Activated CD8-positive, alpha-beta T cell treated with anti-CD3 and anti-CD28 coated beads, Interleukin-2, amount 10 ng/mL, durations not matched to agents 7 days and 5 days (primary cell): ENCODE measurements around the gene CELA3B. TPM values are rescaled to one million over a fixed set of nuclear protein-coding genes. Genes with fewer than 3 reads are reported as not detected.
"Not testable (repeated sequence)": the region's sequence is repeated elsewhere in the genome, so short reads cannot be mapped to it uniquely, and the experiment has no call there.

ENCODE experiments used
- ATAC-seq: fragments of 150-1000 bp; cut with Tn5 transposase; one replicate; pipeline ENCODE4 v1.10.0; 2021; ENCODE audit warnings: moderate library complexity
- CTCF ChIA-PET: fragments of 350-600 bp; sonication (Branson Sonifier 250); formaldehyde crosslinking; loops from one replicate; lab custom pipeline; 2021; ENCODE audit warnings: antibody characterized with exemption; lab: Charles Lee
- POLR2A ChIA-PET: fragments of 350-600 bp; sonication (Branson Sonifier 250); formaldehyde crosslinking; loops from one replicate; lab custom pipeline; 2021; ENCODE audit warnings: antibody characterized with exemption; lab: Charles Lee
- DNase-seq: peaks from one replicate; pipeline ENCODE4 v3.0.0-alpha.2; 2020
- H3K27ac Mint-ChIP-seq: one replicate; pipeline ENCODE4 v1.8.0; 2021; ENCODE audit warnings: mild to moderate bottlenecking, mixed read lengths
- H3K27me3 Mint-ChIP-seq: one replicate; pipeline ENCODE4 v1.8.0; 2021; ENCODE audit warnings: low read depth, mixed read lengths
- H3K36me3 Mint-ChIP-seq: one replicate; pipeline ENCODE4 v1.8.0; 2021; ENCODE audit warnings: low read depth, mixed read lengths
- H3K4me1 Mint-ChIP-seq: one replicate; pipeline ENCODE4 v1.8.0; 2021; ENCODE audit warnings: low read depth, mixed read lengths
- H3K4me3 Mint-ChIP-seq: one replicate; pipeline ENCODE4 v1.8.0; 2021; ENCODE audit warnings: mild to moderate bottlenecking, mixed read lengths
- H3K9me3 Mint-ChIP-seq: one replicate; pipeline ENCODE4 v1.8.0; 2022; ENCODE audit warnings: mixed read lengths; ENCODE audit not compliant: insufficient read depth
- total RNA-seq, 2 experiments: library from RNA; stranded (reverse); gene quantifications; one replicate each; pipeline ENCODE4 v1.2.3, GENCODE V29; 2021

Gene CELA3B, protein sequence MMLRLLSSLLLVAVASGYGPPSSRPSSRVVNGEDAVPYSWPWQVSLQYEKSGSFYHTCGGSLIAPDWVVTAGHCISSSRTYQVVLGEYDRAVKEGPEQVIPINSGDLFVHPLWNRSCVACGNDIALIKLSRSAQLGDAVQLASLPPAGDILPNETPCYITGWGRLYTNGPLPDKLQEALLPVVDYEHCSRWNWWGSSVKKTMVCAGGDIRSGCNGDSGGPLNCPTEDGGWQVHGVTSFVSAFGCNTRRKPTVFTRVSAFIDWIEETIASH
- total RNA-seq = not detected

DNA sequence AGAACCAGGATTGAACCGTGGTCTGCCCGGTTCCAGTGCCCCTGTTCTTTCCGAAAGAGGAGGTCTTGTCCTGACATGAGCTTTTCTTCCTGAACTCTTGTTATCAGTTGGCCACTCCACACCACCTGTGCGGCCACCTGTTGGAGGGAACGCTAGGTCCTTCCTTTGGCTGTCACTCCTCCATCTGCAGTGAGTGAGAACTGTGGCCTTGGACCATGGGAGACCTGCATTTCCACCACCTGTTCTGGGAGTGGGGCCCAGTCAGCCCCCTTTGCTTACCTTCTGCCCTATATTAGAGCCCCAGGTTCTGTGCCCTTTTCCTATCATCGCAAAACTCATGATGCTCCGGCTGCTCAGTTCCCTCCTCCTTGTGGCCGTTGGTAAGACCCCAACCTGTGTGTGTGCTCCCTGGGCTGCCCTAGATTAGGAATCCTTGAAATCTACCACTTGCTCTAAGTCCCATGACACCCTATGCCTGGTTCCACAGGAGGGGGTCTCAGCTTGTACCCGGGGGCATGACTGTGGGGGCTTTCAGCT, at the start of gene CELA3B:
CELA3B (plus strand) TSS at position 320 of the 537 bp plus-strand sequence; CDS start at position 338, 18 bp downstream.
- H3K9me3 Mint-ChIP-seq, POLR2A ChIA-PET, H3K36me3 Mint-ChIP-seq, H3K27me3 Mint-ChIP-seq, CTCF ChIA-PET, H3K4me1 Mint-ChIP-seq, H3K4me3 Mint-ChIP-seq, ATAC-seq, H3K27ac Mint-ChIP-seq, DNase-seq: not testable (repeated sequence)

DNA sequence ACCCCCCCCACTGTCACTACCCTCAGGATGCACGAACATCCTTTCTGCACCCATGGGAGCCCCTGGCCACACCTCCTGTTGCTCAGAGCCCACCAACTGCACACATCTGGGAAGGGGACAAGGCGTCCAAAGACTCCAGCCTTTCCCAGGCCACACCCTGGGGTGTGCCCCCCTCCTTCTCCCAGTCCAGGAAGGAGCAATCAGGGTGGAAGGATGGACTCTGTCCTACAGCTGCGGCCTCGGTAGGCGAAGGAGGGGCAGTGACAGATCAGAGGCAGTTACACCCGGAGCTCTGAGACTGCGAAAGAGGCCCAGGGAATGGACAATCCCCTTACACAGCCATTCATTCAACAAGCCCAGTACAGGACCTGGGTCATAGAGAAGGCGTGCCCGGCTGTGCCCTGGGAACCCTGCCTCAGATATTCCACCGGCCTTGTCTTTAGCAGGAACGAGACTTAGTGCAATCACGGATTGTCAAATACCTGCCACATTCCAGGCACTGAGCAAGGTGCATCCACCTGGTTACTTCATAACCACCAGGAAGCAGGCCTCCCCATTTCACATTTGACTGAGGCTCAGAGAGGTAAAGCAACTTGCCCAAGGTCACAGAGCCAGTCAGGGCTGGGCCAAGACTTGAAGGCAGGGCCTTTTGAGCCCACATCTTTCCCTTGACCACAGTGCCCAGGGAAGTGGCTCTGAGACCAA, 49.1 kb upstream of the CELA3B start:
- ATAC-seq (no peak), DNase-seq (no peak)
- H3K9me3 Mint-ChIP-seq = no peaks in the 10 kb centered on the region
- no peaks in the 10 kb centered on the region for H3K4me1 Mint-ChIP-seq
- no peak overlapping the region for H3K4me3 Mint-ChIP-seq
- ChIA-PET POLR2A (no interaction called here), CTCF (no interaction called here)
- H3K27ac Mint-ChIP-seq = no peak overlapping the region
- H3K27me3 Mint-ChIP-seq = no peaks in the 10 kb centered on the region
- H3K36me3 Mint-ChIP-seq = no peaks in the 10 kb centered on the region

GRCh38 chr1:21930080-21930571, 46.7 kb upstream of the CELA3B start:
- CTCF ChIA-PET = no interaction called here

GRCh38 chr1:21930629-21931170, 46.1 kb upstream of the CELA3B start:
- ATAC-seq (no peak), DNase-seq (no peak)
- H3K4me1 Mint-ChIP-seq = peaks cover 10% of the 10 kb centered on the region
- no peaks in the 10 kb centered on the region for H3K9me3 Mint-ChIP-seq
- H3K4me3 Mint-ChIP-seq = no peak overlapping the region
- H3K27ac Mint-ChIP-seq = no peak overlapping the region
- ChIA-PET CTCF (no interaction called here), POLR2A (no interaction called here)
- H3K36me3 Mint-ChIP-seq = no peaks in the 10 kb centered on the region
- peaks cover 7% of the 10 kb centered on the region for H3K27me3 Mint-ChIP-seq

More at GRCh38 chr1:21930080-21930571, 46.7 kb upstream of the CELA3B start:
- Mint-ChIP-seq H3K4me1 (peaks cover 7% of the 10 kb centered on the region), H3K9me3 (no peaks in the 10 kb centered on the region), H3K4me3 (no peak overlapping the region), H3K36me3 (no peaks in the 10 kb centered on the region), H3K27me3 (peaks cover 3% of the 10 kb centered on the region), H3K27ac (no peak overlapping the region)
- no peak for ATAC-seq
- DNase-seq = no peak
- POLR2A ChIA-PET = no interaction called here

- DNase-seq = no peak
- H3K4me3 Mint-ChIP-seq = no peak overlapping the region
- H3K27ac Mint-ChIP-seq = no peak overlapping the region
- ATAC-seq = no peak
- POLR2A ChIA-PET = interaction anchor here (0.9 kb wide), 1 partner anchor 16 kb away, joined by 3 read pairs; no protein-coding TSS in a partner anchor
- H3K4me1 Mint-ChIP-seq = peaks cover 12% of the 10 kb centered on the region
- no peaks in the 10 kb centered on the region for H3K36me3 Mint-ChIP-seq
- no peaks in the 10 kb centered on the region for H3K9me3 Mint-ChIP-seq
- H3K27me3 Mint-ChIP-seq = peaks cover 13% of the 10 kb centered on the region
- CTCF ChIA-PET = no interaction called here
These were observed 45.4 kb upstream of the CELA3B start for GRCh38 chr1:21931171-21932093.

DNA sequence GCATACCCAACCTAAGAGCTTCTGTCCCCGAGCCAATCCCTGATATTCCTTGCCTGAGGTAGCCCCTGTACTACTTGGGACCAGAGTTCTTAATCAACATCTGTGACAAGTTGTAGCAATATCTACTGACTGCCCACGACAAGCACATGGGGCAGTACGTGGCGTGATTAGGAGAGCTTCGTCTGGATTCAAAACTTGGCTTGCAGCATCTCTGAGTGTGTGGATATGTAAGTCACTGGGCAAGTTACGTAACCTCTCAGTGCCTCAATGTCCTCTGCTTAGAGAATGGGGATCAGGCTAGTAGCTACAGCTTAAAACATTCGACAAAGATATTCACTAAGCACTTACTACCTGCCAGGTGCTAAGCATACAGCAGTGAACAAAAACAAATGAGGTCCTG, 44.7 kb upstream of the CELA3B start:
- H3K27ac Mint-ChIP-seq = no peak overlapping the region
- H3K4me1 Mint-ChIP-seq = peaks cover 13% of the 10 kb centered on the region
- H3K27me3 Mint-ChIP-seq = peaks cover 15% of the 10 kb centered on the region
- no peaks in the 10 kb centered on the region for H3K36me3 Mint-ChIP-seq
- POLR2A ChIA-PET = interaction anchor here (0.9 kb wide), 1 partner anchor 15 kb away, joined by 3 read pairs; no protein-coding TSS in a partner anchor
- CTCF ChIA-PET = no interaction called here
- no peaks in the 10 kb centered on the region for H3K9me3 Mint-ChIP-seq
- DNase-seq = no peak
- no peak for ATAC-seq
- no peak overlapping the region for H3K4me3 Mint-ChIP-seq

DNA sequence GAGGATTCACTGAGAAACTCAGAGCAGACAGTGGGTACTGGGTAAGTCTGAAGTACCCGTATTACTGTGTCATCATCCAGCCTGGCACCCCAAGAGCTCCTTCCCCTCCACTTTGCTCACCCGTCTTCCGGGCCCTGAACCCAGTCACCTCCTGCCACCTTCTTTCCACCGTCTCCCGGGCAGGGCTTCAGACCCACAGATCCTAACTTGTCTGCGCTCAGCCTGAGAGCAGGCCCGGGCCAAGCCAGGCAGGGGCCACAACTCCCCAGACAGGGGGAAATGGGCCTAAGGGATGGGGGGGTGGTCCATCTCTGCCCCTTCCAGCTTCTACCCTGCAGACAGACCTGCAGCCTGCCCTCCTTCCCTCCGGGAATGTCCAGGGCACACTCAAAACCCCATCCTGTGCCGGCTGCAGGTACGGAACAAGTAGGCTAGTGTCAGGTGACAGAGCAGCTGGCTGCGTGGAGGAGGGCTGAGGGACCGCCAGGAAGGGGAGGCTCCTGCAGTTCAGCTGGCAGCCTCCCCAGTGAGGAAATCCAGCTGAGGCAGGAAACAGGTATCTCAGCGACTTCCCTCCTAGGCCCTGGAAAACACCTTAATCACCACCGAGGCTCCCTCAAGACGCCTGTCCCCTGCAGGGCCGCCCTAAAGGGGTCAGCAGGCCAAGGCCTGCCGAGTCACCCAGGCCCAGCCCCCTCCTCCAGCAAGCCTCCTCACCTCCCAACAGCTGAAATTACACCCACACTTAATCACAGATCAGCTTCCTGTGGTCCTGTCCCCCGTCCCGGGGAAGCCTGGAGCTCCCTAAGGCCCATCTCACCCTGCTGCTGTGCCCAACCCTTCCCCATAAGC, 43.2 kb upstream of the CELA3B start:
- H3K27me3 Mint-ChIP-seq = peaks cover 24% of the 10 kb centered on the region
- no peak overlapping the region for H3K4me3 Mint-ChIP-seq
- peak overlapping the region; percentile 28 for H3K27ac Mint-ChIP-seq
- H3K9me3 Mint-ChIP-seq = no peaks in the 10 kb centered on the region
- no peak for DNase-seq
- ATAC-seq = no peak
- ChIA-PET CTCF (no interaction called here), POLR2A (no interaction called here)
- no peaks in the 10 kb centered on the region for H3K36me3 Mint-ChIP-seq
- H3K4me1 Mint-ChIP-seq = peaks cover 18% of the 10 kb centered on the region

DNA sequence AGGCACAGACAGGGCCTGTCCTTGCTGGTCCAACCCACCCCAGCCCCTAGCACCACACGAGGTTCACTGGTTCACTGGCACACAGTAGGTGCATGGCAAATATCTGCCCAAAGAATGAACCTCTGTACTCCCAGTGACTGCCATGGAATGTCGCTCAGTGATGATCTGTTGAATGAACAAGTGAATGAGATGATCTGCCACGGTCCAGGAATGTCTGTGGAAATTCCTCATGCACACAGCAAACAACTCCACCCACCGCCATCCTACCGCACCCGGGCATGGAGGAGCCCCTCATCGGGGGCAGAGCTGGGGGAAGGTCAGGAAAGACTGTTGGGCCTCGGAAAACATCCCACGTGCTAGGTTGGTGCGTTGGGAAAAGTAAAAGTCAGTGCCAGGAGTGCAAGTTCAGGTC, 41.4 kb upstream of the CELA3B start:
- Mint-ChIP-seq H3K27me3 (peaks cover 27% of the 10 kb centered on the region), H3K4me1 (peaks cover 18% of the 10 kb centered on the region), H3K9me3 (no peaks in the 10 kb centered on the region), H3K27ac (no peak overlapping the region), H3K4me3 (no peak overlapping the region), H3K36me3 (no peaks in the 10 kb centered on the region)
- DNase-seq (no peak), ATAC-seq (no peak)
- CTCF ChIA-PET = interaction anchor here (0.9 to 1.3 kb wide), 2 partner anchors 12 to 83 kb away, joined by 3 to 4 read pairs; no protein-coding TSS in a partner anchor
- POLR2A ChIA-PET = interaction anchor here (1.1 kb wide), 1 partner anchor 152 kb away, joined by 3 read pairs; no protein-coding TSS in a partner anchor

DNA sequence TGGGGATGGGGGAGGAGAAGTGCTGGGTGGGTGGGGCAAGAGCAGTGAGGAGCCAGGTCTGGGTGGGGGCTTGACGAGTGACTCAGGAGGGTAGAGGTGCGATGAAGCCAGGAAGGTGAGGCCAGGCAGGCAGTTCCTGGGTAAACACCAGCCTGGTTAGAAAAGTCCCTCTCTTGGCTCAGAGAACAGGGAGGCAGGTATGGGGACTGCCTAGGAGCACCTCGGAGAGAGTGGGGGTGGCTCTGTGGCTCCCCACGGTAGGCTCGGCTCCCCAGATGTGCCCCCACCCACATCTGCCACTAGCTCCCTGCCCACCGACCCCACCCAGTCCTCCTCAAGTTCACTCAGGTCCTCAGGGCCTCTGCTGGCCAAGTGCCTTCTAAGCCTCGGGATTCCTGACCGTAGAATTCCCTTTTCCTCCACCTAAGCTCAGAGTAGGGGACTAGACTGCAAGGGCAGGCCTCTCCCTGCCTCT, 40.9 kb upstream of the CELA3B start:
- Mint-ChIP-seq H3K9me3 (no peaks in the 10 kb centered on the region), H3K36me3 (no peaks in the 10 kb centered on the region), H3K27ac (no peak overlapping the region), H3K4me1 (peaks cover 18% of the 10 kb centered on the region), H3K27me3 (peaks cover 27% of the 10 kb centered on the region), H3K4me3 (no peak overlapping the region)
- ATAC-seq = no peak
- CTCF ChIA-PET = interaction anchor here (0.9 to 1.3 kb wide), 5 partner anchors 13 to 83 kb away, joined by 3 to 4 read pairs (median 3); no protein-coding TSS in a partner anchor
- POLR2A ChIA-PET = interaction anchor here (1.1 kb wide), 1 partner anchor 152 kb away, joined by 3 read pairs; no protein-coding TSS in a partner anchor
- DNase-seq = no peak

- H3K4me1 Mint-ChIP-seq = peaks cover 18% of the 10 kb centered on the region
- peak; percentile 14 for ATAC-seq
- peaks cover 27% of the 10 kb centered on the region for H3K27me3 Mint-ChIP-seq
- H3K27ac Mint-ChIP-seq = no peak overlapping the region
- no peaks in the 10 kb centered on the region for H3K9me3 Mint-ChIP-seq
- H3K36me3 Mint-ChIP-seq = no peaks in the 10 kb centered on the region
- no peak for DNase-seq
- CTCF ChIA-PET = interaction anchor here (0.9 to 1.3 kb wide), 5 partner anchors 13 to 82 kb away, joined by 3 to 4 read pairs (median 3); no protein-coding TSS in a partner anchor
- POLR2A ChIA-PET = interaction anchor here (1.1 kb wide), 1 partner anchor 153 kb away, joined by 3 read pairs; no protein-coding TSS in a partner anchor
- H3K4me3 Mint-ChIP-seq = peak overlapping the region; percentile 61
These were observed 40.3 kb upstream of the CELA3B start for GRCh38 chr1:21936366-21937031.
